ENCODE data around the gene SPAG4. TPM values are rescaled to one million over a fixed set of nuclear protein-coding genes. Genes with fewer than 3 reads are reported as not detected.

Gene SPAG4
- total RNA-seq, 1 donor from 2014 or later: 3.3 TPM

DNA sequence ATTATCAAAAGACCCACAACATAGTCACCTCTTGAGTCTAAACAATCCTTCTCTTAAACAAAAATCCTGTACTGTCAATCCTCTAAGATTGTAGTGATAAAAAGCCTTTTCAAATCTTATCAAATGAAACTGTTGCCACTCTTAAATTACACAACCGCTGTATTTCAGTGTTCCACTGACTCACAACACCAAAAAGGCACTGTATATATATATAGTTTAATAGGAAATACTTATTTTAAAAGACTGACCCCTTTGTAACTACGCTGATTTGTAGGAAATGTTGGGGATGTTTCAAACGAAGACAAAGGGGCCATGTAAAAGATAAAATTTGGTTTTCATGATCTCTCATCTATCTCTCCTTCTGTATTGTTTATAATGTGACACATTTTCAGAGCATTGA is 35.0 kb downstream of the SPAG4 start:
- Histone ChIP-seq H3K4me1 (no peaks in the 10 kb centered on the region), H3K9me3 (ENCODE audit: low read depth) (no peaks in the 10 kb centered on the region), H3K9ac (no peak overlapping the region), H3K79me2 (ENCODE audit: low read depth) (peaks cover 100% of the 10 kb centered on the region), H3K27ac (no peak overlapping the region), H4K20me1 (ENCODE audit: low read depth) (peaks cover 99% of the 10 kb centered on the region), H2AFZ (replicated peaks) (no peak overlapping the region), H3K36me3 (peaks cover 32% of the 10 kb centered on the region), H3K4me3 (no peak overlapping the region), H3F3A (ENCODE audit: low read depth) (peaks cover 17% of the 10 kb centered on the region), H3K27me3 (no peaks in the 10 kb centered on the region), H3K4me2 (no peak overlapping the region)
- Mint-ChIP-seq H3K9me3 (peaks cover 2% of the 10 kb centered on the region), H3K27me3 (ENCODE audit: insufficient read depth, low read depth) (no peaks in the 10 kb centered on the region), H3K36me3 (peaks cover 38% of the 10 kb centered on the region), H3K4me3 (no peak overlapping the region), H3K4me1 (no peaks in the 10 kb centered on the region), H3K27ac (no peak overlapping the region)
- TF ChIP-seq, protein P1, sequence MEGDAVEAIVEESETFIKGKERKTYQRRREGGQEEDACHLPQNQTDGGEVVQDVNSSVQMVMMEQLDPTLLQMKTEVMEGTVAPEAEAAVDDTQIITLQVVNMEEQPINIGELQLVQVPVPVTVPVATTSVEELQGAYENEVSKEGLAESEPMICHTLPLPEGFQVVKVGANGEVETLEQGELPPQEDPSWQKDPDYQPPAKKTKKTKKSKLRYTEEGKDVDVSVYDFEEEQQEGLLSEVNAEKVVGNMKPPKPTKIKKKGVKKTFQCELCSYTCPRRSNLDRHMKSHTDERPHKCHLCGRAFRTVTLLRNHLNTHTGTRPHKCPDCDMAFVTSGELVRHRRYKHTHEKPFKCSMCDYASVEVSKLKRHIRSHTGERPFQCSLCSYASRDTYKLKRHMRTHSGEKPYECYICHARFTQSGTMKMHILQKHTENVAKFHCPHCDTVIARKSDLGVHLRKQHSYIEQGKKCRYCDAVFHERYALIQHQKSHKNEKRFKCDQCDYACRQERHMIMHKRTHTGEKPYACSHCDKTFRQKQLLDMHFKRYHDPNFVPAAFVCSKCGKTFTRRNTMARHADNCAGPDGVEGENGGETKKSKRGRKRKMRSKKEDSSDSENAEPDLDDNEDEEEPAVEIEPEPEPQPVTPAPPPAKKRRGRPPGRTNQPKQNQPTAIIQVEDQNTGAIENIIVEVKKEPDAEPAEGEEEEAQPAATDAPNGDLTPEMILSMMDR (IDR thresholded peaks at IDR 0.05): no peak
- no peak for DNase-seq (ENCODE audit: low spot score)

DNA sequence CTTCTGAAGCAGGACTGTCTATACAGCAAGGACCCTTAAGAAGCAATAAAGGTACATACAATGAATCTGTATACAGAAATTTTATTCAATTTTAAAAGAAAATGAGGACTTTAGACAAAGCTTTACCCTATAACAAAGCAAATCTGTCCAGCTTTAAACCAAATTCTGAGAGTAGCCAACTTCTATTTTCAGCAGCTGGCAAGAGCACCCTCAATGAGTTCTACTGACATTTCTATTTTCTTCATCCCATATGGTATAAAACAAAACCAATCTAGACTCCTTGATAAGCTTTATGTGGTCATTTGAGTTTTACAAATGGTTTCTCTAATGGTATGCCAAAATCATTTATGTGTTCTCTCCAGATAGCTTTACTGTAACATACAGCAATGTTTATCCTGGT is 36.3 kb downstream of the SPAG4 start:
- no peak overlapping the region for H3K4me3 ChIP-seq
- no peak for DNase-seq (ENCODE audit: low spot score)
- Mint-ChIP-seq H3K27me3 (ENCODE audit: insufficient read depth, low read depth) (no peaks in the 10 kb centered on the region), H3K36me3 (peaks cover 40% of the 10 kb centered on the region), H3K4me3 (no peak overlapping the region), H3K4me1 (no peaks in the 10 kb centered on the region), H3K27ac (no peak overlapping the region), H3K9me3 (no peaks in the 10 kb centered on the region)
- peaks cover 32% of the 10 kb centered on the region for H3K36me3 ChIP-seq
- peaks cover 99% of the 10 kb centered on the region for H4K20me1 ChIP-seq (ENCODE audit: low read depth)
- H3K79me2 ChIP-seq (ENCODE audit: low read depth): peaks cover 100% of the 10 kb centered on the region
- H3K27me3 ChIP-seq: no peaks in the 10 kb centered on the region
- no peak for TF ChIP-seq EZH2 (IDR thresholded peaks at IDR 0.05)
- no peak for TF ChIP-seq EZH2phosphoT487 (IDR thresholded peaks at IDR 0.05)
- TF ChIP-seq, protein P1 (IDR thresholded peaks at IDR 0.05): no peak
- H3K9me3 ChIP-seq (ENCODE audit: low read depth): no peaks in the 10 kb centered on the region
- H3K4me1 ChIP-seq: no peaks in the 10 kb centered on the region
- no peak overlapping the region for H3K4me2 ChIP-seq
- H3F3A ChIP-seq (ENCODE audit: low read depth): peaks cover 17% of the 10 kb centered on the region
- no peak overlapping the region for H2AFZ ChIP-seq (replicated peaks)
- no peak overlapping the region for H3K27ac ChIP-seq
- H3K9ac ChIP-seq: no peak overlapping the region

DNA sequence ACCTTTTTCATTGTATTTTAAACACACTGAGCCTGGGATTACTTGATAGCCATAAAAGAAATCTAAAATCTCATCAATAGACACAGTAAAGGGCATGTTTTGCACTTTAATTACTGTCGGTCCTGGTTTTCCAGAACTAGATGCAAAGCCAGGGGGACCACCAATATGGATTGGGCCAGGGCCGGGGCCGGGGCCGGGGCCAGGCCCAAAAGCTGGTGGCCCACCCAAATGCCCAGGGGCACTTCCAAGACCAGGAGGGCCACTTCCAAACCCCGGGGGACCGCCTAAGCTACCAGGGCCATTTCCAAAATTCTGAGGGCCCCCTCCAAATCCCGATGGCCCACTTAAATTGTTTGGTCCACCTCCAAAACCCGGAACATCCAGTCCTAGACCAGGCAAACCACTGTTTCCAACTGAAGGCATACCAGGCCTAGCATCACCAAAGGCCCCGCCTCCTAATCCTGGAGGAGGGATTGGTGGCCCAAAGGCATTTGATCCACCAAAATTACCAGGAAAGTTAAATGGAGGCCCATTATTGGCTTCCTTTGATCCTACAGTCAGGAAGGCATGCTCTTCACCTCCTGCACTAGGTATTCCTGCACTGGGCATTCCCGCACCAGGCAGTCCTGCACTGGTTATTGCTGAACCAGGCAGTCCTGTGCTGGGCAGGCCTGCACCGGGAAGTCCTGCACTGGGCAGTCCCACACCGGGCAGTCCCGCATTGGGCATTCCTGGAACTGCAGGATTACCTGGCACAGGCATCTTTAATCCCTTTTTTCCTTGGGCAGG is 37.2 kb downstream of the SPAG4 start:
- no peak for DNase-seq (ENCODE audit: low spot score)
- H3K4me3 ChIP-seq: no peak overlapping the region
- peaks cover 32% of the 10 kb centered on the region for H3K36me3 ChIP-seq
- peaks cover 99% of the 10 kb centered on the region for H4K20me1 ChIP-seq (ENCODE audit: low read depth)
- H2AFZ ChIP-seq (replicated peaks): no peak overlapping the region
- Mint-ChIP-seq H3K27ac (no peak overlapping the region), H3K36me3 (peaks cover 41% of the 10 kb centered on the region), H3K27me3 (ENCODE audit: insufficient read depth, low read depth) (no peaks in the 10 kb centered on the region), H3K9me3 (peaks cover 4% of the 10 kb centered on the region), H3K4me3 (no peak overlapping the region), H3K4me1 (no peaks in the 10 kb centered on the region)
- H3K27ac ChIP-seq: no peak overlapping the region
- H3K9me3 ChIP-seq (ENCODE audit: low read depth): no peaks in the 10 kb centered on the region
- H3F3A ChIP-seq (ENCODE audit: low read depth): peaks cover 17% of the 10 kb centered on the region
- H3K4me2 ChIP-seq: no peak overlapping the region
- H3K9ac ChIP-seq: no peak overlapping the region
- H3K27me3 ChIP-seq: no peaks in the 10 kb centered on the region
- H3K4me1 ChIP-seq: no peaks in the 10 kb centered on the region
- TF ChIP-seq EZH2phosphoT487 (IDR thresholded peaks at IDR 0.05) (no peak), EZH2 (IDR thresholded peaks at IDR 0.05) (no peak)
- TF ChIP-seq, protein P1 (IDR thresholded peaks at IDR 0.05): no peak
- H3K79me2 ChIP-seq (ENCODE audit: low read depth): peaks cover 100% of the 10 kb centered on the region
